Neural cell (in vitro differentiated cells): ENCODE measurements around the gene TMEM220. TPM values are rescaled to one million over a fixed set of nuclear protein-coding genes. Genes with fewer than 3 reads are reported as not detected.

ENCODE experiments used
- H2AFZ ChIP-seq: fragments of 200-600, 300-800 bp; sonication (generic), shearing (Covaris generic); 2 replicates; pipeline ENCODE4 v1.6.0; 2014; ENCODE audit warnings: low read depth, mild to moderate bottlenecking, antibody characterized with exemption, low read length, moderate library complexity
- H3F3A ChIP-seq: fragments of 200-600 bp; shearing (Covaris generic); 2 replicates; pipeline ENCODE4 v1.6.1; 2016; ENCODE audit warnings: mild to moderate bottlenecking, moderate library complexity, mixed read lengths, antibody characterized with exemption, low read length; ENCODE audit not compliant: insufficient read depth, poor library complexity, severe bottlenecking
- H3K27ac ChIP-seq: fragments of 200-600, 300-800 bp; sonication (generic), shearing (Covaris generic); 2 replicates; pipeline ENCODE4 v1.5.1; 2014; ENCODE audit warnings: mild to moderate bottlenecking, low read length, moderate library complexity
- H3K27me3 ChIP-seq: fragments of 300-800, 200-600 bp; sonication (generic), shearing (Covaris generic); 2 replicates; pipeline ENCODE4 v1.6.0; 2014; ENCODE audit warnings: mild to moderate bottlenecking, low read depth, low read length, moderate library complexity; ENCODE audit not compliant: insufficient read depth
- H3K36me3 ChIP-seq: fragments of 300-800, 200-600 bp; sonication (generic), shearing (Covaris generic); 2 replicates; pipeline ENCODE4 v1.5.1; 2014; ENCODE audit warnings: mild to moderate bottlenecking, antibody characterized with exemption, low read length, moderate library complexity; ENCODE audit not compliant: insufficient read depth
- H3K4me2 ChIP-seq: fragments of 300-800, 200-600 bp; sonication (generic), shearing (Covaris generic); 2 replicates; pipeline ENCODE4 v1.6.0; 2014; ENCODE audit warnings: mild to moderate bottlenecking, low read length
- H3K4me3 ChIP-seq: fragments of 300-800, 200-600 bp; sonication (generic), shearing (Covaris generic); 2 replicates; pipeline ENCODE4 v1.5.1; 2014; ENCODE audit warnings: mild to moderate bottlenecking, low read length, moderate library complexity
- H3K79me2 ChIP-seq: fragments of 200-600 bp; shearing (Covaris generic); replicated peaks from 2 replicates; pipeline ENCODE4 v1.6.0; 2014; ENCODE audit warnings: mild to moderate bottlenecking, low read length, moderate library complexity; ENCODE audit not compliant: insufficient read depth
- H3K9ac ChIP-seq: fragments of 300-800, 200-600 bp; sonication (generic), shearing (Covaris generic); 2 replicates; pipeline ENCODE4 v1.6.1; 2016; ENCODE audit warnings: mild to moderate bottlenecking, low read length, mixed read lengths
- H3K9me2 ChIP-seq: fragments of 200-600 bp; shearing (Covaris generic); 2 replicates; pipeline ENCODE4 v1.6.1; 2016; ENCODE audit warnings: mild to moderate bottlenecking, low read length, mixed read lengths; ENCODE audit not compliant: insufficient read depth
- H3K9me3 ChIP-seq: fragments of 200-600, 300-800 bp; sonication (generic), shearing (Covaris generic); 2 replicates; pipeline ENCODE4 v1.6.1; 2016; ENCODE audit warnings: mild to moderate bottlenecking, mixed run types, low read length, moderate library complexity, mixed read lengths
- H4K20me1 ChIP-seq: fragments of 200-600 bp; shearing (Covaris generic); 2 replicates; pipeline ENCODE4 v1.6.1; 2016; ENCODE audit warnings: mild to moderate bottlenecking, mixed run types; ENCODE audit not compliant: insufficient read depth
- EP300 ChIP-seq: fragments of 450-650 bp; conservative IDR thresholded peaks from 2 replicates; pipeline ENCODE4 v1.6.1; 2014; ENCODE audit warnings: antibody characterized with exemption, mild to moderate bottlenecking, moderate library complexity; ENCODE audit not compliant: poor library complexity, severe bottlenecking
- EZH2 ChIP-seq: fragments of 200-600, 300-800 bp; shearing (Covaris generic), sonication (generic); IDR thresholded peaks from 2 replicates; pipeline ENCODE4 v1.6.1; 2014; ENCODE audit warnings: antibody characterized with exemption, low read length, borderline replicate concordance, mild to moderate bottlenecking; ENCODE audit not compliant: insufficient read depth, poor library complexity, severe bottlenecking
- MXI1 ChIP-seq: fragments of 450-650 bp; conservative IDR thresholded peaks from 2 replicates; pipeline ENCODE4 v1.6.1; 2014; ENCODE audit warnings: antibody characterized with exemption, mild to moderate bottlenecking; ENCODE audit not compliant: poor library complexity, severe bottlenecking
- POLR2AphosphoS5 ChIP-seq: IDR thresholded peaks from 2 replicates; pipeline ENCODE4 v1.6.1; 2012
- RAD21 ChIP-seq: fragments of 450-650 bp; conservative IDR thresholded peaks from 2 replicates; pipeline ENCODE4 v1.6.1; 2014; ENCODE audit warnings: antibody characterized with exemption, mild to moderate bottlenecking, moderate library complexity
- SMC3 ChIP-seq: fragments of 450-650 bp; conservative IDR thresholded peaks from 2 replicates; pipeline ENCODE4 v1.6.1; 2014; ENCODE audit warnings: antibody characterized with exemption, mild to moderate bottlenecking, moderate library complexity; ENCODE audit not compliant: poor library complexity
- TAF1 ChIP-seq: IDR thresholded peaks from 2 replicates; pipeline ENCODE4 v1.6.1; 2012; ENCODE audit warnings: low read depth
- polyA plus RNA-seq: library from polyadenylated mRNA; depleted of rRNA; stranded (reverse); fragments of >200 nt; gene quantifications from 2 replicates; pipeline ENCODE4 v1.2.3, GENCODE V29; 2014
- TF ChIP-seq, protein P1 (sequence below): fragments of 450-650 bp; IDR thresholded peaks from 2 replicates; pipeline ENCODE4 v1.5.1; 2014; ENCODE audit warnings: antibody characterized with exemption, mild to moderate bottlenecking, moderate library complexity; ENCODE audit not compliant: poor library complexity, severe bottlenecking
- TF ChIP-seq, protein P2 (sequence below): IDR thresholded peaks from 2 replicates; pipeline ENCODE4 v1.6.1; 2012; ENCODE audit warnings: borderline replicate concordance

The TMEM220 gene
- polyA plus RNA-seq, 1 donor from 2014 or later = not detected

DNA sequence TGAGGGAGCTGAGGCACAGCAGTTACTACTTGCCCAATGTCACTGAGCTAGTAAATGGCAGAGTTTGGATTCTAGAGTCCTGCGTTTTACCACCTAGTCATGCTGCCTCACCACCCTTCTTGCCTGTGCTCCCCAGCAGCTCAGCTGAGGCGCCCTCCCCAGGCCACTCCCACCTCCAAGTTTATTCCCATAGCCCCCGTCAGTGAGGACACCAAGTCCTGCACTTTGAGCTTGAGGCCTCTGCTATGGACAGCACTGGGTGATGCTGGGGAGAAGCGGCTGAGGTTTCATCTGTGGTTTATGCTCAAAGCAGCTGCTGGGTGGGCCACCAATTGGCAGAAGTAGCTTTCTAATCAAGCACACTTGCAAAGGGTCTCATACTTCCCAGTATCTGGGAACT lies 37.4 kb upstream of the TMEM220 start:
- Histone ChIP-seq H3K9me2 (no peaks in the 10 kb centered on the region), H4K20me1 (no peaks in the 10 kb centered on the region), H3F3A (peaks cover 3% of the 10 kb centered on the region), H2AFZ (no peak overlapping the region), H3K36me3 (no peaks in the 10 kb centered on the region), H3K4me3 (no peak overlapping the region), H3K9me3 (no peaks in the 10 kb centered on the region), H3K79me2 (no peaks in the 10 kb centered on the region), H3K4me2 (no peak overlapping the region), H3K27ac (no peak overlapping the region), H3K9ac (no peak overlapping the region), H3K27me3 (no peaks in the 10 kb centered on the region)
- TF ChIP-seq POLR2AphosphoS5 (no peak), RAD21 (no peak), TAF1 (no peak), SMC3 (no peak), EZH2 (no peak), EP300 (no peak), MXI1 (no peak)
- TF ChIP-seq, protein P1, sequence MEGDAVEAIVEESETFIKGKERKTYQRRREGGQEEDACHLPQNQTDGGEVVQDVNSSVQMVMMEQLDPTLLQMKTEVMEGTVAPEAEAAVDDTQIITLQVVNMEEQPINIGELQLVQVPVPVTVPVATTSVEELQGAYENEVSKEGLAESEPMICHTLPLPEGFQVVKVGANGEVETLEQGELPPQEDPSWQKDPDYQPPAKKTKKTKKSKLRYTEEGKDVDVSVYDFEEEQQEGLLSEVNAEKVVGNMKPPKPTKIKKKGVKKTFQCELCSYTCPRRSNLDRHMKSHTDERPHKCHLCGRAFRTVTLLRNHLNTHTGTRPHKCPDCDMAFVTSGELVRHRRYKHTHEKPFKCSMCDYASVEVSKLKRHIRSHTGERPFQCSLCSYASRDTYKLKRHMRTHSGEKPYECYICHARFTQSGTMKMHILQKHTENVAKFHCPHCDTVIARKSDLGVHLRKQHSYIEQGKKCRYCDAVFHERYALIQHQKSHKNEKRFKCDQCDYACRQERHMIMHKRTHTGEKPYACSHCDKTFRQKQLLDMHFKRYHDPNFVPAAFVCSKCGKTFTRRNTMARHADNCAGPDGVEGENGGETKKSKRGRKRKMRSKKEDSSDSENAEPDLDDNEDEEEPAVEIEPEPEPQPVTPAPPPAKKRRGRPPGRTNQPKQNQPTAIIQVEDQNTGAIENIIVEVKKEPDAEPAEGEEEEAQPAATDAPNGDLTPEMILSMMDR = no peak
- TF ChIP-seq, protein P2, sequence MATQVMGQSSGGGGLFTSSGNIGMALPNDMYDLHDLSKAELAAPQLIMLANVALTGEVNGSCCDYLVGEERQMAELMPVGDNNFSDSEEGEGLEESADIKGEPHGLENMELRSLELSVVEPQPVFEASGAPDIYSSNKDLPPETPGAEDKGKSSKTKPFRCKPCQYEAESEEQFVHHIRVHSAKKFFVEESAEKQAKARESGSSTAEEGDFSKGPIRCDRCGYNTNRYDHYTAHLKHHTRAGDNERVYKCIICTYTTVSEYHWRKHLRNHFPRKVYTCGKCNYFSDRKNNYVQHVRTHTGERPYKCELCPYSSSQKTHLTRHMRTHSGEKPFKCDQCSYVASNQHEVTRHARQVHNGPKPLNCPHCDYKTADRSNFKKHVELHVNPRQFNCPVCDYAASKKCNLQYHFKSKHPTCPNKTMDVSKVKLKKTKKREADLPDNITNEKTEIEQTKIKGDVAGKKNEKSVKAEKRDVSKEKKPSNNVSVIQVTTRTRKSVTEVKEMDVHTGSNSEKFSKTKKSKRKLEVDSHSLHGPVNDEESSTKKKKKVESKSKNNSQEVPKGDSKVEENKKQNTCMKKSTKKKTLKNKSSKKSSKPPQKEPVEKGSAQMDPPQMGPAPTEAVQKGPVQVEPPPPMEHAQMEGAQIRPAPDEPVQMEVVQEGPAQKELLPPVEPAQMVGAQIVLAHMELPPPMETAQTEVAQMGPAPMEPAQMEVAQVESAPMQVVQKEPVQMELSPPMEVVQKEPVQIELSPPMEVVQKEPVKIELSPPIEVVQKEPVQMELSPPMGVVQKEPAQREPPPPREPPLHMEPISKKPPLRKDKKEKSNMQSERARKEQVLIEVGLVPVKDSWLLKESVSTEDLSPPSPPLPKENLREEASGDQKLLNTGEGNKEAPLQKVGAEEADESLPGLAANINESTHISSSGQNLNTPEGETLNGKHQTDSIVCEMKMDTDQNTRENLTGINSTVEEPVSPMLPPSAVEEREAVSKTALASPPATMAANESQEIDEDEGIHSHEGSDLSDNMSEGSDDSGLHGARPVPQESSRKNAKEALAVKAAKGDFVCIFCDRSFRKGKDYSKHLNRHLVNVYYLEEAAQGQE = no peak

DNA sequence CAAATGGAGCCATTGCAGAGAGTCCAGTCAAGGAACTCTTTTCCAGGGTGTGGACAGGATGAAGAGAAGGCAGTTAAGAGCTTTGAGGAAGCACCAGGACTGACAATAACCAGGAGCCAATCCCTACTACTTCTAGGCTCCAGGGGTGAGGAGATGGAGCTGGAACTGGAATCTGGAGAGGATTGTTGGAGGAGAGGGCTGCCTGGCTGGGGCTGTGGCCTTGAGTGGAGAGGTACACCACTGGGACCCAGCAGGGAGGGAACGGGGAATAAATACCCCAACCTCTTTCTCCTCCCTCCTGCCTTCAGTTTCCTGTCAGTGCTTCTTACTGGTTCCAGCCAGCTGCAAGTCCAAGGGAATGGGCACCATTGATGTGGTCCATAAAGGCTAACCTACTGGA lies 32.2 kb upstream of the TMEM220 start:
- H3K9ac ChIP-seq = no peak overlapping the region
- no peaks in the 10 kb centered on the region for H3K9me3 ChIP-seq
- H3K4me3 ChIP-seq = no peak overlapping the region
- no peaks in the 10 kb centered on the region for H3F3A ChIP-seq
- H3K79me2 ChIP-seq = no peaks in the 10 kb centered on the region
- H4K20me1 ChIP-seq = no peaks in the 10 kb centered on the region
- no peak overlapping the region for H2AFZ ChIP-seq
- no peaks in the 10 kb centered on the region for H3K27me3 ChIP-seq
- H3K4me2 ChIP-seq = no peak overlapping the region
- no peak for TF ChIP-seq RAD21
- no peak for TF ChIP-seq EP300
- TF ChIP-seq, protein P2 = no peak
- peak overlapping the region; percentile 20 for H3K27ac ChIP-seq
- no peaks in the 10 kb centered on the region for H3K9me2 ChIP-seq
- no peaks in the 10 kb centered on the region for H3K36me3 ChIP-seq
